T1000 (cell line): ENCODE measurements around the gene NFU1.
"Not testable (repeated sequence)": the region's sequence is repeated elsewhere in the genome, so short reads cannot be mapped to it uniquely, and the experiment has no call there.

Source experiments
- DNase-seq: peaks from one replicate; lab custom pipeline; 2025; ENCODE audit warnings: mixed read lengths; lab: John Stamatoyannopoulos, UW

NFU1 gene

DNA sequence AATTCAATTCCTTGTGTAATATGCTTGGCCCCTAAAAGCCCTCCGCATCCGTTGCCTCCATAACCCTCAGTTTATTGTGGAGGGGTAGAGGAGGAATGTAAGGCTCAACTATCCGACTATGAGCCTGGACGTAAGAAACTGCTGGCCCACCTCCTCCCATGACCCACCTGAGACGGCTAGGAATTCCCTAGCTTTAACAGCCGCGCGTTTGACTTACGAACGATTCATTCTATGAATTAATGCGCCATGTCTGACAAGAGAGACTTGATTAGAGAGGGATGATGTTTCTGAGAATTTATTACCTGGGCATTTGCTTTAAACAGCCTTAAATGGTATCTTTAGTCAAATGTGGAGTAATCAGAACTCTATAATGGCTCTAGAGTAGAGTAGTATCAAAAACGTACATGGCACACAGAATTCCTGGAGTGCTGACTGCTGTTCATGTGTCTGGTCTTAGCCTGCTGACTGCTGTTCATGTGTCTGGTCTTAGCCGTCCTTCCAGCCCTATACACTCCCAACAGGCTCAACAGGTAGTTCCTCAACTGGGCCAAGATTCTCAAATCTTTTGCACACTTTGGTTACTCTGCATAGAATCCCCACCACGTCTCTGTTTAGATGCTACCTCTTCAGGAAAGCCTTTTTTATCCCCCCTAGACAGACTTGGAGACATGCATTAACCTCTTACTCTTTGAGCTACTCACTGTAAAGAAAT lies 49.3 kb downstream of the NFU1 start:
- DNase-seq, result no peak

- peak; percentile 92 for DNase-seq
Measured at GRCh38 chr2:69386789-69387734, 50.2 kb downstream of the NFU1 start, which contains the start of gene GFPT1. Gene GFPT1, minus strand, starts transcription at chr2:69387227. Its CDS starts 156 bp downstream, at chr2:69387071.

GRCh38 chr2:69386360-69386759 lies 50.9 kb downstream of the NFU1 start:
- DNase-seq, result no peak

GRCh38 chr2:69385443-69386151 lies 51.6 kb downstream of the NFU1 start:
- DNase-seq, result no peak

- no peak for DNase-seq
Measured at GRCh38 chr2:69384618-69385081, 52.6 kb downstream of the NFU1 start.

GRCh38 chr2:69383176-69383812 lies 53.9 kb downstream of the NFU1 start:
- no peak for DNase-seq

- no peak for DNase-seq
Measured at GRCh38 chr2:69382547-69382946, 54.7 kb downstream of the NFU1 start.

GRCh38 chr2:69381337-69381737 lies 55.9 kb downstream of the NFU1 start:
- DNase-seq, result no peak

GRCh38 chr2:69380072-69380917 lies 56.9 kb downstream of the NFU1 start:
- no peak for DNase-seq

DNA sequence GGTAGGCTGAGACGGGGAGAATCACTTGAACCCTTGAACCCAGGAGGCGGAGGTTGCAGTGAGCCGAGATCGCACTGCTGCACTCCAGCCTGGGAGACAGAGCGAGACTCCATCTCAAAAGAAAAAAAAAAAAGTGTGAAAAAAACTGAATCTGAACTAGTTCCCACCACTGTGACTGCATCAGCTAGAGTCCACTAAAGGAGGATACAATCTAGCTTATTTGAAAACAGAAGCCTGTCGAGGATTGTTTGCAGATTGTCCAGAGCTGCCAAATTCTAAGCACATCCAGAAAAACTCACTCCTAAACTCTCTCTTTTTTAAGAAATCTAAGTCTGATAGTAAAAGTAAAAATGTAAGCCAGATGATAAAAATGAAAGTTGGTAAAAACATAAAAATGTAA lies 60.8 kb downstream of the NFU1 start:
- DNase-seq, result no peak

GRCh38 chr2:69375494-69376353 lies 61.5 kb downstream of the NFU1 start:
- no peak for DNase-seq

GRCh38 chr2:69372767-69373166 lies 64.5 kb downstream of the NFU1 start:
- DNase-seq, result no peak

DNA sequence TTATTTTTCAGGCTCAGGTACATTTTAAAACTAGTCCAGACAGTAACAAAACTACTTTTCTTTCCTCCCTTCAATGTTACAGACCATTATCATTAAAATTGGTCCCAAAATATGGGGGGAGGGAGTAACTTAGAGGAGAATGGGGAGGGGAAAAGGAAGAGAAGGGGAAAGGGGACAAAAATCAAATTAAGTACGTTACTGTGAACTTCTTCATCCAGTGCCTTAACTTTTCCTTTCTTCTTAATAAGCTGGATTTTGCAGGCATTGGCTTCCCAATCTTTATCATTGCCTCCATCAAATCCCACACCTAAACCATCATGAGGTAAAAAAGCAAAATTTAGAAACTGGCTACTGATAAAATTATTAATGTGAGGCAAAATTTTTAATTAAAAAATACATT lies 67.4 kb downstream of the NFU1 start:
- no peak for DNase-seq

DNA sequence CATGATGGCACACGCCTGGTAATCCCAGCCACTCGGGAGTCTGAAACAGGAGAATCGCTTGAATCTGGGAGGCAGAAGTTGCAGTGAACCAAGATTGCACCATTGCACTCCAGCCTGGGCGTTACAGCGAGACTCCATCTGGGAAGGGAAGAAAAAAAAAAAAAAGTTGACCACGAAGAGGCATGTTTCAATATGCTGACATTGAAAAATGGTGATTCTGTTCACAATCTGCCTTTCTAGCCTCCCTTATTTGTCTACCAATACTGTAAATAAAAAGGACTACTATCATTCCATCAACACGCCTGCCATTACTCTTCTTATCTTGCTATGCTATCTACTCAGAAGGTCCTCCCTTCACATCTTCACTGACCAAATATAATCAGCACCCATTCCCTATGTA lies 68.6 kb downstream of the NFU1 start:
- no peak for DNase-seq

GRCh38 chr2:69359371-69359770 lies 77.9 kb downstream of the NFU1 start:
- DNase-seq, result no peak

DNA sequence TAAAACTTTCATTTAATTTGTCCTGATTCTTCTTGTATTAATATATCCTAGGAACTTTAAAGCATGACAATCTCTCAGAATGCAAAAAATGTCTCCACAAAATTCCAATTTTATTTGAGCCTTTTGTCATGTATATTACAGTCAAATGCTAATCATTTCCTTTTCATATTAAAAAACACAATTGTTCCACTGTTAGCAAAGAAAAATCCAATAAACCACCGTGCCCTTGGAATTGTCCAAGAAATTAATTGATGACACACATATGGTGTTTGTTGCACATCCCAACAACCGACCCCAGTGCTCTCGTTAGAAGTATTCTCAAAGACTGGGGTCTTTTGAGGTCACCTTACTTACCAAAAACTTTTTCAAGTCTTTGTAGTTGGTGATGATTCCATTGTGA lies 78.3 kb downstream of the NFU1 start:
- no peak for DNase-seq

DNA sequence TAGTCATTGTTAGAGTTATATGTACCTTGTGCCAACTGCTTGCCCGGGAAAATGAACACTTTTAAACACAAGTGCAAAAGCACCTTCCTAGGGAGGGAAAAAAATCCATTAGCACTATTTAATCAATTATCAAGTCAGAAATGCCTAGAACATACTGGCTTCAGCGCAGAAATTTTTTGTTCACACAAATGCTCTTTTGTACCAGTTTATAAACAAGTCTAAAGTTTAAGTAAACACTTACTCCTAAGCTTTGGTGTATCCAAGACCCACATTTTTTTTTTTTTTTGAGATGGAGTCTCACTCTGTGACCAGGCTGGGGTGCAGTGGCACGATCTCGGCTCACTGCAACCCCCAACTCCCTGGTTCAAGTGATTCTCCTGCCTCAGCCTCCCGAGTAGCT lies 80.8 kb downstream of the NFU1 start:
- DNase-seq, result no peak

DNA sequence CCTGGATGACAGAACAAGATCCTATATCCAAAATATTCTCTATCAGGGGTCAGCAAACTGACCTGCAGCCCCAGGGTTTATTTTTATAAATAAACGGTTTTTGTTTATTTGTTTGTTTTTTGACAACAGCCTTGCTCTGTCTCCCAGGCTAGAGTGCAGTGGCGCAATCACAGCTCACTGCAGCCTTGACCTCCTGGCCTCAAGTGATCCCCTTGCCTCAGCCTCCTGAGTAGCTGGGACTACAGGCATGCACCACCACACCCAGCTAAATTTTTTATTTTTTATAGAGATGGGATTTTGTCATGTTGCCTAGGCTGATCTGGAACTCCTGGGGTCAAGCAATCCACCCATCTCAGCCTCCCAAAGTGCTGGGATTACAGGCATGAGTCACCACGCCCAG lies 82.3 kb downstream of the NFU1 start:
- DNase-seq, result not testable (repeated sequence)

GRCh38 chr2:69353360-69353759 lies 83.9 kb downstream of the NFU1 start:
- no peak for DNase-seq

DNA sequence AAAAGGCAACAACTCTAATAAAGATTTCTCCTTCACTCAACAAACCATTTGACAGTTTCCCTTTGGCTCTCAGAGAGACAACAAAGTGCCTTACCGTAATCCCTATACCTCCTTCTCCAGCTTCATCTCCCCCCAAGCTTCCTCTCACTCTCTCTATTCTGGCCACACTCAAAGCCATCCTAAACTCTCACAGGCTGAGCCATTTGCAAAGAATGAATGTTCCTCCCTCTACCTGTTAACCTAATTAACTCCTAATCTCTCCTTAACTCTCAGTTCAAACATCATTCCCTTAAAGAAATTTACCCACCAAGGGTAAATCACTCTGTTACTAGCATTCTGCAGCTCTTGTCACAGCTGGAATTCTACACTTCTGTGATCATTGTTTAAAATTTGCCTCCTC lies 88.5 kb downstream of the NFU1 start:
- DNase-seq, result no peak
